ENCODE data around the gene ZNF32.

DNA sequence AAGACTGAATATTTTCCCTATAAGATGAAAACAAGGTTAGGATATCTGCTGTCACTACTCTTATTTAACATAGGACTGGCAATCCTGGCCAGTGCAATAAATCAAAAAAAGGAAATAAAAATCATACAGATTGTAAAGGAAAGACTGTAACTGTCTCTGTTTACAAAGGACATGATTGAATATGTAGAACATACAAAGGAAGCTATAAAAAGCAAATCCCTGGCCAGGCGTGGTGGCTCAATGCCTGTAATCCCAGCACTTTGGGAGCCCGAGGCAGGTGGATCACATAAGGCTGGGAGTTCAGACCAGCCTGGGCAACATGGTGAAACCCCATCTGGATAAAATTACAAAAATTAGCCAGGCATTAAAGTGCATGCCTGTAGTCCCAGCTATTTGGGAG is 26.6 kb downstream of the ZNF32 start:
- TF ChIP-seq, protein P1, sequence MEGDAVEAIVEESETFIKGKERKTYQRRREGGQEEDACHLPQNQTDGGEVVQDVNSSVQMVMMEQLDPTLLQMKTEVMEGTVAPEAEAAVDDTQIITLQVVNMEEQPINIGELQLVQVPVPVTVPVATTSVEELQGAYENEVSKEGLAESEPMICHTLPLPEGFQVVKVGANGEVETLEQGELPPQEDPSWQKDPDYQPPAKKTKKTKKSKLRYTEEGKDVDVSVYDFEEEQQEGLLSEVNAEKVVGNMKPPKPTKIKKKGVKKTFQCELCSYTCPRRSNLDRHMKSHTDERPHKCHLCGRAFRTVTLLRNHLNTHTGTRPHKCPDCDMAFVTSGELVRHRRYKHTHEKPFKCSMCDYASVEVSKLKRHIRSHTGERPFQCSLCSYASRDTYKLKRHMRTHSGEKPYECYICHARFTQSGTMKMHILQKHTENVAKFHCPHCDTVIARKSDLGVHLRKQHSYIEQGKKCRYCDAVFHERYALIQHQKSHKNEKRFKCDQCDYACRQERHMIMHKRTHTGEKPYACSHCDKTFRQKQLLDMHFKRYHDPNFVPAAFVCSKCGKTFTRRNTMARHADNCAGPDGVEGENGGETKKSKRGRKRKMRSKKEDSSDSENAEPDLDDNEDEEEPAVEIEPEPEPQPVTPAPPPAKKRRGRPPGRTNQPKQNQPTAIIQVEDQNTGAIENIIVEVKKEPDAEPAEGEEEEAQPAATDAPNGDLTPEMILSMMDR (IDR thresholded peaks at IDR 0.05; ENCODE audit: insufficient read depth, low read length) = no peak
- TF ChIP-seq POLR2AphosphoS5 (IDR thresholded peaks at IDR 0.05; ENCODE audit: low read depth) (no peak), GABPA (IDR thresholded peaks at IDR 0.05; ENCODE audit: low read depth) (no peak), SPI1 (IDR thresholded peaks at IDR 0.05; ENCODE audit: borderline replicate concordance, low read depth) (no peak)
- TF ChIP-seq, protein P2, sequence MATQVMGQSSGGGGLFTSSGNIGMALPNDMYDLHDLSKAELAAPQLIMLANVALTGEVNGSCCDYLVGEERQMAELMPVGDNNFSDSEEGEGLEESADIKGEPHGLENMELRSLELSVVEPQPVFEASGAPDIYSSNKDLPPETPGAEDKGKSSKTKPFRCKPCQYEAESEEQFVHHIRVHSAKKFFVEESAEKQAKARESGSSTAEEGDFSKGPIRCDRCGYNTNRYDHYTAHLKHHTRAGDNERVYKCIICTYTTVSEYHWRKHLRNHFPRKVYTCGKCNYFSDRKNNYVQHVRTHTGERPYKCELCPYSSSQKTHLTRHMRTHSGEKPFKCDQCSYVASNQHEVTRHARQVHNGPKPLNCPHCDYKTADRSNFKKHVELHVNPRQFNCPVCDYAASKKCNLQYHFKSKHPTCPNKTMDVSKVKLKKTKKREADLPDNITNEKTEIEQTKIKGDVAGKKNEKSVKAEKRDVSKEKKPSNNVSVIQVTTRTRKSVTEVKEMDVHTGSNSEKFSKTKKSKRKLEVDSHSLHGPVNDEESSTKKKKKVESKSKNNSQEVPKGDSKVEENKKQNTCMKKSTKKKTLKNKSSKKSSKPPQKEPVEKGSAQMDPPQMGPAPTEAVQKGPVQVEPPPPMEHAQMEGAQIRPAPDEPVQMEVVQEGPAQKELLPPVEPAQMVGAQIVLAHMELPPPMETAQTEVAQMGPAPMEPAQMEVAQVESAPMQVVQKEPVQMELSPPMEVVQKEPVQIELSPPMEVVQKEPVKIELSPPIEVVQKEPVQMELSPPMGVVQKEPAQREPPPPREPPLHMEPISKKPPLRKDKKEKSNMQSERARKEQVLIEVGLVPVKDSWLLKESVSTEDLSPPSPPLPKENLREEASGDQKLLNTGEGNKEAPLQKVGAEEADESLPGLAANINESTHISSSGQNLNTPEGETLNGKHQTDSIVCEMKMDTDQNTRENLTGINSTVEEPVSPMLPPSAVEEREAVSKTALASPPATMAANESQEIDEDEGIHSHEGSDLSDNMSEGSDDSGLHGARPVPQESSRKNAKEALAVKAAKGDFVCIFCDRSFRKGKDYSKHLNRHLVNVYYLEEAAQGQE (IDR thresholded peaks at IDR 0.05; ENCODE audit: insufficient replicate concordance, low read depth) = no peak
